22Rv1 (cell line): ENCODE data around the gene THADA.

Experiments
- H3K27ac ChIP-seq: fragments of 450-650 bp; 2 replicates; pipeline ENCODE4 v1.5.1; 2017
- CTCF ChIP-seq: fragments of 450-650 bp; IDR thresholded peaks from 2 replicates; pipeline ENCODE4 v1.5.1; 2017; ENCODE audit warnings: mild to moderate bottlenecking
- ZFX ChIP-seq: fragments of 450-650 bp; IDR thresholded peaks from 2 replicates; pipeline ENCODE4 v1.6.1; 2017; ENCODE audit warnings: antibody characterized with exemption, borderline replicate concordance

Gene THADA

GRCh38 chr2:43230951-43231827, 364.6 kb downstream of the THADA start:
- H3K27ac ChIP-seq = no peak overlapping the region
- TF ChIP-seq CTCF = no peak
- TF ChIP-seq ZFX = no peak

DNA sequence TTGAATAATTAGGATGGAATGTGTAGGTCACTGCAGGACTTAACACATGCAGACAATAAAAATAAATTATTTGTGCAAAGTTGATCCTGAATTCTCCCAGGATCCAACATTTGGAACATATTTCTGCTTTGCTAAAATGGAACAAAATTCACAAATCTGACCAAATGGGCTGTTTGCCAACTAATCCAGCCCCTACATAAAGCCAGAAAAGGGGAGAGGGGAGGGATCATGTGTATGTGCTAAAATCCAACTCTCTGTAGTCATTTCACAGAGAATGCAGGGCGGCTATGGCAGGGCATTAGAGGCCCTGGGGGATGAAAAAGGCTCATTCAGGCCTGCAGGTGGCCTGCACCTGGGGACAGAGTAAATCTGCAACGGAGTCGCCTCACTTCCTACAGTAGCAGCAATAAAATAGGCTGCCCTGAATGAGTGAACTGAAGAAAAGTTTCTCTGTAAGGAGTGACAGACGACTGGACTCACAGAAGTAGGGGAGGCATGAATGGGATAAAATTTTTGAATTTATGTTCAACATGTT, 365.4 kb downstream of the THADA start:
- TF ChIP-seq ZFX = no peak
- no peak for TF ChIP-seq CTCF
- no peak overlapping the region for H3K27ac ChIP-seq

DNA sequence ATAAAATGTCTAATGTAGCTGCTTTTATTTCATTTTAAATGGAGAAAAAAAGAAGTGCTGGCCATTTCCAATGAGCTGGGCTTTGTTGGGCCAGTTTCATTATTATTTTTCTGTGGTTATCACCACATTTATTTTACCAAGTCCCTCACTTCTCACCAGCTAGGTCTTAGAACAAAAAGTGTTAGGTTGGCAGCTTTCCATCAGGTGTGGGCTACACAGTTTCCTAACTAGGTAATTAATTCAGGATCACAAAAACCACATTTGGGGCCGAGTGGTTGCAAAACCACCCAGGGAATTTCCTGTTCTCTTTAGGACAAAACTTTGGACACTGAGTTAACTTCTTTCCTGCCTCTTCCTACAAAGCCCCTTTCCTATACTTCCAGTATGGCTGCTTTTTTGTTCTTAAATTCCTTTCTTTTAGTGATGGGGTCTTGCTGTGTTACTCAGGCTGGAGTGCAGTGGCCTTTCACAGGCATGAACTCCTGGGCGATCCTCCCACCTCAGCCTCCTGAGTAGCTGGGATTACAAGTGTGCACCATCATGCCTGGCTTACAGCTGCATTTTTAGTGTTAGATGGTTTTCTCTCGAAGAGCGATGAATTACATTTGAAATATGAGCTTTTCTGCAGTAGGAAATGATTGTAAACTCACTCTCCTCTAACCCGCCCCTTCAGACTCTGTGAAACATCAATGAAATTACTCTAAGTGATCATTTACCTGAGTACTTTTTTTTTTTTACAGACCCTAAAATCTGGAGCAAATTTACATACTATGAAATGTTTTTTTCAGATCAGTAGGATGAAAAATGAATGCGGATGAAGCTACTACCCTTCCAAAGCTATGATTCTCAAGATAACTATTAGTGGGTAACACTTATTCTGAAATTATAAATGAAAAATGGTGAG, 366.8 kb downstream of the THADA start:
- H3K27ac ChIP-seq = peak overlapping the region; percentile 95; the same call in 1 of the 2 replicates
- TF ChIP-seq CTCF (no peak), ZFX (no peak)

DNA sequence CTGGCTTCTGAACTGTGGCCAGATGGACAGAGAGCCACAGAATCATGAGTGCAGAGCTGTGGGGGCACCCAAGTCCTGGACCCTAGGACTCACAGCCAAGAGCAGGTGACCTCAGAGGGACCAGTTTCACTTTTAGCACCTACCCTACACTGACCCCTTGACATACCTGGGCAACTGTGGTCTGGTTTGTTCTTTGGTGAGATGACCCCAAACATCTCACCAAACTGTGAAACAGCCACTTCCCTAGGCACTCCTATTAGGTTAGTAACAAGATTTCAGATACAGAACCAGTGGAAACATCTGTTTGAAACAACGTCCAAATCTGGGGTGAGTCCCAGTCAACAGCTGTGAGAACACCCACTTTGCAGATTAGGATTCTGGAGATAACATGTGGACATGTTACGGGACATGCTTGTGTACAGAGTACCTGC, 367.5 kb downstream of the THADA start:
- no peak for TF ChIP-seq CTCF
- no peak for TF ChIP-seq ZFX
- peak overlapping the region; percentile 95; the same call in 1 of the 2 replicates for H3K27ac ChIP-seq

- peak overlapping the region; percentile 95 for H3K27ac ChIP-seq
- TF ChIP-seq ZFX = no peak
- no peak for TF ChIP-seq CTCF
Measured at GRCh38 chr2:43227830-43228281, 368.0 kb downstream of the THADA start.

DNA sequence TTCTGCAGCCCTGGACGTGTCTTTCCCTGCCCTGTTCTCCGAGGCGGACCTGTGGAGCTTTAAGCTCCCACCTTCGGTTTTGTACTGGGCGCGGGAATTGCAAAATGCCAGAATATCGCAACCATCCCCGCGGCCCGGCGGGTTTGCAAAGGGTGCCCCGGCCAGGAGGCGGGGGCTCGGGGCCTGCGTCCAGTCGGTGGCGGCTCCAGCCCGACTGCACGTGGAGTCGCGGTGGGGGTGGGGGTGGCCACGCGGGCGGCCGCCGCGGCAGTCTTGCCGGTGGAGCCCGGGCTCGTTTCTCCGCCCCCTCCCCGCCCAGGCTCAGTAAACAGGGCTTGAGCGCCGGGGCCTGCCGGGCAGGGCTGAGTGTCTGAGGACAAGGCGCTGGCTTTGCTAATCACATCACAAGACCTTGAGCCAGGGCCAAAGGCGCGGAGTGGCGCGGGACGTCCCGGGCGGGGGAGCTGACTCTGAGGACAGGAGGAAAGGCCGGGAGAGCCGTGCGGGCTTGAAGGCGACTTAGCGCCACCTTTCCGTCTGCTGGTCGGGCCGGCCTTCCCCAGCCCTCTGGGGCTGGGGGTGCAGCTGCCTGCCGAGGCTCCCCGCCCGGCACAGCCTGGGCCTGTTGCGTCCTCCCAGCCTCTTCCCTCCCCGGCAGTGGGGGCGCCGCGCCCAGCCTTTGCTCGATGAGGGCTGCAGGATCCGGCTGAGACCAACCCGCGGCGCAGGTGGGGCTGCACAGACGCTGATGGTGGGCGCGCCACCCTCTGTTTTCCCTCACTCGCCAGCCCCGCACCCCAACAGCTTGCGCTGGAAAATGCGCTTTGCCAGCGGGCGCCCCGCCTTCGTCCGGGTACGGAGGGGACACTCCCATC, 368.6 kb downstream of the THADA start:
- TF ChIP-seq CTCF = peak; percentile 9; the same call in 1 of the 2 replicates
- no peak for TF ChIP-seq ZFX
- H3K27ac ChIP-seq = peak overlapping the region; percentile 95
